ENCODE data around the gene MPO. TPM values are rescaled to one million over a fixed set of nuclear protein-coding genes. Genes with fewer than 3 reads are reported as not detected.

MPO gene
- total RNA-seq: not detected in 2 replicates

GRCh38 chr17:58280480-58281217, at the start of gene MPO:
Gene MPO (minus strand): TSS chr17:58280935. CDS start chr17:58280758, 177 bp downstream.

GRCh38 chr17:58328195-58329034, 47.7 kb upstream of the MPO start, which contains the start of gene TSPOAP1:
Gene TSPOAP1 (minus strand): TSS chr17:58328795. CDS start chr17:58327920, 875 bp downstream.

GRCh38 chr17:58238147-58238634, 42.5 kb downstream of the MPO start, which contains the start of gene LPO:
Gene LPO (plus strand): TSS chr17:58238584. CDS start chr17:58242980, 4,396 bp downstream.

Other genes with a start within 250 kb of the MPO start
- 10.2 and 11.8 TPM in 2 replicates for gene DYNLL2, start 197.5 kb downstream of the MPO start, total RNA-seq
- gene OR4D1, start 132.6 kb downstream of the MPO start, total RNA-seq: not detected in 2 replicates
- not detected in 2 replicates for gene OR4D2, start 114.0 kb downstream of the MPO start, total RNA-seq
- gene EPX, start 88.2 kb downstream of the MPO start, total RNA-seq: not detected in 2 replicates
- gene MKS1, start 61.7 kb downstream of the MPO start, total RNA-seq: 11.3 and 14.4 TPM in 2 replicates
- under 0.01 TPM in 1 of 2 replicates, not detected in the other for gene LPO, start 42.4 kb downstream of the MPO start, total RNA-seq
- gene TSPOAP1, start 47.9 kb upstream of the MPO start, total RNA-seq: under 0.01 and 0.09 TPM in 2 replicates
- gene SUPT4H1, start 71.3 kb upstream of the MPO start, total RNA-seq: 56.4 and 61.6 TPM in 2 replicates
- under 0.01 and 0.11 TPM in 2 replicates for gene RNF43, start 136.6 kb upstream of the MPO start, total RNA-seq
- under 0.01 TPM in 1 of 2 replicates, not detected in the other for gene HSF5, start 207.5 kb upstream of the MPO start, total RNA-seq
- gene MTMR4, start 233.7 kb upstream of the MPO start, total RNA-seq: 34.0 and 34.2 TPM in 2 replicates